ENCODE data around the gene LATS1. TPM values are rescaled to one million over a fixed set of nuclear protein-coding genes. Genes with fewer than 3 reads are reported as not detected.
"Not testable (repeated sequence)": the region's sequence is repeated elsewhere in the genome, so short reads cannot be mapped to it uniquely, and the experiment has no call there.

The LATS1 gene
- polyA plus RNA-seq, 1 donor from 2014 or later: 12.8 TPM

DNA sequence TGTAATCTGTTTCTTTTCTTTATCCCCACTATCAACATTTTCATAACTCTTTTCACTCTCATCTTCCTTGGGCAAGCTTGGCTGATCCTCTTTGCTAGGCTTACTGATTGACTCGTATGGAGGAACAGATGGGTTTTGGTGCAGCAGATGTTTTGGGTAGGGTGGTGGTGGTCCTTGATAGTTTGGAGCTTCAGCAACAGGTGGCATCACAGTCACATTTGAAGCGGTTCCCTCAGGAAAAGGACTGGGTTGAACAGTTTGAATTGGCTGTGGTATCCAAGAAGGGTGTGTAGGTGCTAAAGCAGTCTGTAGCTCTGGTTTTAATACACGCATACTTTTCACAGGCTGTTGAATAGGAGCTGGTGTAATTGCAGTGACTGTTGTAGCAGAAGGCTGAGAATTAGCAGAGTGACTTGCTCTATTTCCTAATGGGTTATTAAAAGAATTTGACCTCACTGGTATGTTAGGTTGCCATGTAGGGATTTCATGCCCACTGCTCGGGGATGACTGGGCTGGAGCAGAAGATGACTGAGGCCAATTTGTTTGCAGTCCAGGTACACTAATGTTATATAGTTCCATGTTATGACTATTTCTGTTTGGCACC, 34.5 kb downstream of the LATS1 start:
- H3K9me2 ChIP-seq (ENCODE audit: insufficient read depth, low read length): no peaks in the 10 kb centered on the region
- H3K4me3 ChIP-seq (ENCODE audit: low read length): no peak overlapping the region
- peaks cover 25% of the 10 kb centered on the region for H3K36me3 ChIP-seq (ENCODE audit: insufficient read depth, low read length)
- no peak overlapping the region for H2AFZ ChIP-seq (ENCODE audit: low read depth, low read length)
- H3K9ac ChIP-seq (ENCODE audit: low read length): no peak overlapping the region
- H3K4me2 ChIP-seq (ENCODE audit: low read length): no peak overlapping the region
- TF ChIP-seq POLR2AphosphoS5 (IDR thresholded peaks at IDR 0.05) (no peak), MXI1 (conservative IDR thresholded peaks at IDR 0.05; ENCODE audit: poor library complexity, severe bottlenecking) (no peak), REST (IDR thresholded peaks at IDR 0.05; ENCODE audit: borderline replicate concordance) (no peak)
- H3K27ac ChIP-seq (ENCODE audit: low read length): no peak overlapping the region
- peaks cover 12% of the 10 kb centered on the region for H3K79me2 ChIP-seq (replicated peaks; ENCODE audit: insufficient read depth, low read length)
- H3K27me3 ChIP-seq (ENCODE audit: insufficient read depth, low read depth, low read length): no peaks in the 10 kb centered on the region
- H3K9me3 ChIP-seq (ENCODE audit: low read length): no peaks in the 10 kb centered on the region
- H4K20me1 ChIP-seq (ENCODE audit: insufficient read depth): no peaks in the 10 kb centered on the region
- no peaks in the 10 kb centered on the region for H3F3A ChIP-seq (ENCODE audit: insufficient read depth, low read length, poor library complexity, severe bottlenecking)

- H4K20me1 ChIP-seq (ENCODE audit: insufficient read depth): not testable (repeated sequence)
Measured at GRCh38 chr6:149681845-149682244, 36.1 kb downstream of the LATS1 start.

GRCh38 chr6:149681209-149681608, 36.7 kb downstream of the LATS1 start:
- no peaks in the 10 kb centered on the region for H3K9me2 ChIP-seq (ENCODE audit: insufficient read depth, low read length)
- peaks cover 25% of the 10 kb centered on the region for H3K36me3 ChIP-seq (ENCODE audit: insufficient read depth, low read length)
- H4K20me1 ChIP-seq (ENCODE audit: insufficient read depth): no peaks in the 10 kb centered on the region
- H3F3A ChIP-seq (ENCODE audit: insufficient read depth, low read length, poor library complexity, severe bottlenecking): no peaks in the 10 kb centered on the region
- no peak overlapping the region for H3K9ac ChIP-seq (ENCODE audit: low read length)
- no peaks in the 10 kb centered on the region for H3K27me3 ChIP-seq (ENCODE audit: insufficient read depth, low read depth, low read length)
- no peaks in the 10 kb centered on the region for H3K9me3 ChIP-seq (ENCODE audit: low read length)
- TF ChIP-seq EZH2 (IDR thresholded peaks at IDR 0.05; ENCODE audit: borderline replicate concordance, insufficient read depth, low read length, poor library complexity, severe bottlenecking) (no peak), REST (IDR thresholded peaks at IDR 0.05; ENCODE audit: borderline replicate concordance) (no peak), POLR2AphosphoS5 (IDR thresholded peaks at IDR 0.05) (no peak)
- no peak overlapping the region for H3K4me2 ChIP-seq (ENCODE audit: low read length)
- no peak overlapping the region for H2AFZ ChIP-seq (ENCODE audit: low read depth, low read length)
- H3K79me2 ChIP-seq (replicated peaks; ENCODE audit: insufficient read depth, low read length): peaks cover 12% of the 10 kb centered on the region
- no peak overlapping the region for H3K4me3 ChIP-seq (ENCODE audit: low read length)
- no peak overlapping the region for H3K27ac ChIP-seq (ENCODE audit: low read length)

More at GRCh38 chr6:149681845-149682244, 36.1 kb downstream of the LATS1 start:
- not testable (repeated sequence) for H3K9ac ChIP-seq (ENCODE audit: low read length); H3K9me2 ChIP-seq (ENCODE audit: insufficient read depth, low read length); H2AFZ ChIP-seq (ENCODE audit: low read depth, low read length); H3K27ac ChIP-seq (ENCODE audit: low read length); H3K4me3 ChIP-seq (ENCODE audit: low read length); H3K27me3 ChIP-seq (ENCODE audit: insufficient read depth, low read depth, low read length); H3K9me3 ChIP-seq (ENCODE audit: low read length); H3K4me2 ChIP-seq (ENCODE audit: low read length); H3F3A ChIP-seq (ENCODE audit: insufficient read depth, low read length, poor library complexity, severe bottlenecking)
- H3K79me2 ChIP-seq (replicated peaks; ENCODE audit: insufficient read depth, low read length): peaks cover 12% of the 10 kb centered on the region
- peaks cover 25% of the 10 kb centered on the region for H3K36me3 ChIP-seq (ENCODE audit: insufficient read depth, low read length)

Measured in neural cell (in vitro differentiated cells).